H9 (cell line): ENCODE data around the gene LHPP. TPM values are rescaled to one million over a fixed set of nuclear protein-coding genes. Genes with fewer than 3 reads are reported as not detected.

Source experiments
- DNase-seq: peaks from one replicate; pipeline ENCODE4 v3.0.0-alpha.2; 2017
- H2AFZ ChIP-seq: one replicate; pipeline ENCODE4 v1.6.1; 2013; ENCODE audit warnings: mild to moderate bottlenecking, low read length, control low read depth, moderate library complexity
- H2AK5ac ChIP-seq: 2 replicates; pipeline ENCODE4 v1.6.1; 2013; ENCODE audit warnings: low read length, control low read depth, mixed read lengths; ENCODE audit not compliant: insufficient read length
- H2BK120ac ChIP-seq: one replicate; pipeline ENCODE4 v1.6.1; 2013; ENCODE audit warnings: low read depth, mild to moderate bottlenecking, low read length, control low read depth, inconsistent platforms; ENCODE audit not compliant: poor library complexity, severe bottlenecking
- H2BK12ac ChIP-seq: 2 replicates; pipeline ENCODE4 v1.6.1; 2013; ENCODE audit warnings: low read length, control low read depth, mixed read lengths, low read depth; ENCODE audit not compliant: insufficient read length
- H2BK15ac ChIP-seq: 2 replicates; pipeline ENCODE4 v1.6.1; 2013; ENCODE audit warnings: low read depth, low read length, control low read depth
- H2BK20ac ChIP-seq: one replicate; pipeline ENCODE4 v1.6.1; 2013; ENCODE audit warnings: low read depth, mild to moderate bottlenecking, low read length, control low read depth, inconsistent platforms; ENCODE audit not compliant: poor library complexity, severe bottlenecking
- H2BK5ac ChIP-seq: 2 replicates; pipeline ENCODE4 v1.6.1; 2013; ENCODE audit warnings: low read length, control low read depth, mixed read lengths; ENCODE audit not compliant: insufficient read length
- H3K14ac ChIP-seq: 2 replicates; pipeline ENCODE4 v1.6.1; 2013; ENCODE audit warnings: low read length, control low read depth; ENCODE audit not compliant: insufficient read depth
- H3K18ac ChIP-seq: 2 replicates; pipeline ENCODE4 v1.6.1; 2013; ENCODE audit warnings: low read depth, mild to moderate bottlenecking, mixed read lengths, low read length, control low read depth; ENCODE audit not compliant: insufficient read length
- H3K23ac ChIP-seq: 2 replicates; pipeline ENCODE4 v1.6.1; 2013; ENCODE audit warnings: low read length, control low read depth, mixed read lengths, low read depth; ENCODE audit not compliant: insufficient read length
- H3K23me2 ChIP-seq: 2 replicates; pipeline ENCODE4 v1.6.1; 2013; ENCODE audit warnings: low read depth, mild to moderate bottlenecking, mixed read lengths, low read length, control low read depth; ENCODE audit not compliant: insufficient read length, poor library complexity, severe bottlenecking
- H3K27ac ChIP-seq: 2 replicates; pipeline ENCODE4 v1.5.1; 2013; ENCODE audit warnings: low read length, control low read depth, mixed read lengths, low read depth; ENCODE audit not compliant: insufficient read length
- H3K27me3 ChIP-seq: 2 replicates; pipeline ENCODE4 v1.6.1; 2013; ENCODE audit warnings: low read length, control low read depth, inconsistent platforms; ENCODE audit not compliant: insufficient read depth
- H3K4ac ChIP-seq: 2 replicates; pipeline ENCODE4 v1.6.1; 2013; ENCODE audit warnings: low read depth, mild to moderate bottlenecking, control low read depth, inconsistent platforms, low read length, moderate library complexity
- H3K4me1 ChIP-seq: 2 replicates; pipeline ENCODE4 v1.6.1; 2013; ENCODE audit warnings: low read length, control low read depth, inconsistent platforms; ENCODE audit not compliant: insufficient read depth
- H3K4me2 ChIP-seq: 2 replicates; pipeline ENCODE4 v1.6.1; 2013; ENCODE audit warnings: low read length, control low read depth, mixed read lengths; ENCODE audit not compliant: insufficient read length, insufficient read depth
- H3K56ac ChIP-seq: 2 replicates; pipeline ENCODE4 v1.6.1; 2013; ENCODE audit warnings: low read depth, mild to moderate bottlenecking, mixed read lengths, low read length, control low read depth; ENCODE audit not compliant: insufficient read length
- H3K79me1 ChIP-seq: 2 replicates; pipeline ENCODE4 v1.6.1; 2013; ENCODE audit warnings: low read depth, mild to moderate bottlenecking, moderate library complexity, low read length, control low read depth, inconsistent platforms; ENCODE audit not compliant: insufficient read depth, poor library complexity, severe bottlenecking
- H3K79me2 ChIP-seq: 2 replicates; pipeline ENCODE4 v1.6.1; 2013; ENCODE audit warnings: low read length, control low read depth, inconsistent platforms; ENCODE audit not compliant: insufficient read depth
- H3K9ac ChIP-seq: 2 replicates; pipeline ENCODE4 v1.6.1; 2013; ENCODE audit warnings: low read length, control low read depth, mixed read lengths; ENCODE audit not compliant: insufficient read length; ENCODE audit errors: extremely low read depth
- H3K9me3 ChIP-seq: one replicate; pipeline ENCODE4 v1.6.1; 2013; ENCODE audit warnings: low read depth, low read length, inconsistent platforms; ENCODE audit not compliant: control insufficient read depth
- H3T11ph ChIP-seq: one replicate; pipeline ENCODE4 v1.6.1; 2013; ENCODE audit warnings: mild to moderate bottlenecking, low read length, control low read depth, inconsistent platforms
- H4K20me1 ChIP-seq: one replicate; pipeline ENCODE4 v1.6.1; 2013; ENCODE audit not compliant: control insufficient read depth, insufficient read length, insufficient read depth
- H4K5ac ChIP-seq: 2 replicates; pipeline ENCODE4 v1.6.1; 2013; ENCODE audit warnings: low read depth, mild to moderate bottlenecking, mixed read lengths, low read length, control low read depth; ENCODE audit not compliant: insufficient read length
- H4K8ac ChIP-seq: replicated peaks from 2 replicates; pipeline ENCODE4 v1.6.1; 2013; ENCODE audit warnings: low read length, control low read depth, mixed read lengths, low read depth; ENCODE audit not compliant: insufficient read length
- H4K91ac ChIP-seq: 2 replicates; pipeline ENCODE4 v1.6.1; 2013; ENCODE audit warnings: low read depth, mild to moderate bottlenecking, moderate library complexity, mixed read lengths, low read length, control low read depth; ENCODE audit not compliant: insufficient read length
- H3K27ac Mint-ChIP-seq, 3 experiments: 2 replicates in 2 of 3; 3 replicates in 1 of 3; pipeline ENCODE4 v1.8.0; 2020 to 2021; ENCODE audit warnings: mixed read lengths in 3 of 3, mild to moderate bottlenecking in 1 of 3, moderate library complexity in 1 of 3
- H3K27me3 Mint-ChIP-seq: 2 replicates; pipeline ENCODE4 v1.8.0; 2021; ENCODE audit warnings: low read depth, mild to moderate bottlenecking, moderate library complexity, mixed read lengths
- H3K36me3 Mint-ChIP-seq, 3 experiments: 2 replicates in 2 of 3; 3 replicates in 1 of 3; pipeline ENCODE4 v1.8.0; 2020 to 2021; ENCODE audit warnings: low read depth in 3 of 3, mixed read lengths in 3 of 3; ENCODE audit not compliant: insufficient read depth in 1 of 3
- H3K4me1 Mint-ChIP-seq, 2 experiments: 2 replicates each; pipeline ENCODE4 v1.8.0; 2020; ENCODE audit warnings: mixed read lengths in 2 of 2
- H3K4me3 Mint-ChIP-seq, 2 experiments: 2 replicates in 1 of 2; 3 replicates in 1 of 2; pipeline ENCODE4 v1.8.0; 2020 to 2021; ENCODE audit warnings: mild to moderate bottlenecking in 2 of 2, mixed read lengths in 2 of 2, moderate library complexity in 1 of 2
- H3K9me3 Mint-ChIP-seq, 2 experiments: 2 replicates in 1 of 2; 3 replicates in 1 of 2; pipeline ENCODE4 v1.8.0; 2020; ENCODE audit warnings: mild to moderate bottlenecking in 2 of 2, mixed read lengths in 2 of 2, moderate library complexity in 1 of 2
- WGBS: extraction: QIAGEN DNeasy Blood & Tissue Kit; methylation state at CpG from one replicate; pipeline ENCODE4 v1.1.7; 2013; ENCODE audit warnings: missing lambda C conversion rate, low lambda C conversion rate, mixed read lengths; ENCODE audit not compliant: insufficient read length; ENCODE audit errors: extremely low coverage; 5-methylcytosine and 5-hydroxymethylcytosine counted together
- total RNA-seq: library from RNA; stranded (reverse); gene quantifications from 2 replicates; pipeline ENCODE4 v1.2.1, GENCODE V29; 2021
- TF ChIP-seq, protein P1 (sequence below): fragments of 200-600 bp; sonication (generic); conservative IDR thresholded peaks from 3 replicates; pipeline ENCODE4 v1.8.0; 2021; ENCODE audit warnings: antibody characterized with exemption, mild to moderate bottlenecking

Gene LHPP
- total RNA-seq, 1 experiment from 2014 or later: 29.6 TPM

DNA sequence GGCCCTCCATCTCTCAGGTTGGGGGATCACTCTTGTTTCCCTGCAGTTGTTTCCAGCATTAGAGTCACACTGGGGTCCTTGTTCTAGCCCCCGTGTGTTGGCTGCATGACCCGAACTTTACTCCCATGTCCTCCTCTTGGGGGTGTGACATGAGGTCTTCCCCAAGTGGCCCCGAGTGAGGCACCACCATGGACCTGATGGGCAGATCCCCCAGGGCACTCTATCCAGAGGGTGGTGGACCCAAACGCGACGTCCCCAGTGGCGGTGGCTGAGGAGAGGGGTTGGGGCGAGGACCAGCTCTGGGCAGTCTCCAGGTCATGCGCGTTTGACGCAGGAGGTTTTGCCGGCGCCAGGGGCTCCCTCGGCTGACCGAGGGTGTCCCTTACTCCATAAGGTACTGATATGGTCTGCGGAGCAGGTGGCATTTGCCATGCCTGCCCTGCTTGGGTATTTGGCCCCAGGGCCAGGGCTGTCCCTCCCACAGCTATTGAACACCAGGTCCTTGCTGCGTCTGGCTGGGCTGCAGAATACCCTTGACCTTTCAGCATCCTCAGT is 131.9 kb downstream of the LHPP start:
- H2BK5ac ChIP-seq: no peak overlapping the region
- no peak overlapping the region for H3K4ac ChIP-seq
- H3K18ac ChIP-seq: no peak overlapping the region
- H3K79me1 ChIP-seq: no peaks in the 10 kb centered on the region
- H3K27me3 Mint-ChIP-seq: peaks cover 3% of the 10 kb centered on the region
- H4K8ac ChIP-seq: no peak overlapping the region
- no peak for DNase-seq
- H3K4me3 Mint-ChIP-seq: no peak overlapping the region
- H2AK5ac ChIP-seq: no peak overlapping the region
- peaks cover 0 to 4% of the 10 kb centered on the region in 2 experiments; a peak in 1 of 4 replicates for H3K4me1 Mint-ChIP-seq
- H3K27ac ChIP-seq: no peak overlapping the region
- TF ChIP-seq, protein P1, sequence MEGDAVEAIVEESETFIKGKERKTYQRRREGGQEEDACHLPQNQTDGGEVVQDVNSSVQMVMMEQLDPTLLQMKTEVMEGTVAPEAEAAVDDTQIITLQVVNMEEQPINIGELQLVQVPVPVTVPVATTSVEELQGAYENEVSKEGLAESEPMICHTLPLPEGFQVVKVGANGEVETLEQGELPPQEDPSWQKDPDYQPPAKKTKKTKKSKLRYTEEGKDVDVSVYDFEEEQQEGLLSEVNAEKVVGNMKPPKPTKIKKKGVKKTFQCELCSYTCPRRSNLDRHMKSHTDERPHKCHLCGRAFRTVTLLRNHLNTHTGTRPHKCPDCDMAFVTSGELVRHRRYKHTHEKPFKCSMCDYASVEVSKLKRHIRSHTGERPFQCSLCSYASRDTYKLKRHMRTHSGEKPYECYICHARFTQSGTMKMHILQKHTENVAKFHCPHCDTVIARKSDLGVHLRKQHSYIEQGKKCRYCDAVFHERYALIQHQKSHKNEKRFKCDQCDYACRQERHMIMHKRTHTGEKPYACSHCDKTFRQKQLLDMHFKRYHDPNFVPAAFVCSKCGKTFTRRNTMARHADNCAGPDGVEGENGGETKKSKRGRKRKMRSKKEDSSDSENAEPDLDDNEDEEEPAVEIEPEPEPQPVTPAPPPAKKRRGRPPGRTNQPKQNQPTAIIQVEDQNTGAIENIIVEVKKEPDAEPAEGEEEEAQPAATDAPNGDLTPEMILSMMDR: no peak
- H4K5ac ChIP-seq: no peak overlapping the region
- no peak overlapping the region for H3K4me2 ChIP-seq
- H3K79me2 ChIP-seq: no peaks in the 10 kb centered on the region
- no peaks in the 10 kb centered on the region for H4K20me1 ChIP-seq
- H3K9me3 Mint-ChIP-seq: peaks cover 0 to 4% of the 10 kb centered on the region in 2 experiments; a peak in 1 of 5 replicates
- no peaks in the 10 kb centered on the region for H3K9me3 ChIP-seq
- H2BK120ac ChIP-seq: no peak overlapping the region
- H3K27me3 ChIP-seq: no peaks in the 10 kb centered on the region
- no peaks in the 10 kb centered on the region; a peak in 2 of 7 replicates for H3K36me3 Mint-ChIP-seq
- H2AFZ ChIP-seq: no peak overlapping the region
- no peak overlapping the region for H3K27ac Mint-ChIP-seq
- no peak overlapping the region for H4K91ac ChIP-seq
- H3K14ac ChIP-seq: no peak overlapping the region
- no peak overlapping the region for H3K56ac ChIP-seq
- H3K9ac ChIP-seq: no peak overlapping the region
- WGBS: no CpG with 5 or more reads among the region's 17 CpGs
- no peak overlapping the region for H2BK12ac ChIP-seq
- H2BK20ac ChIP-seq: no peak overlapping the region
- no peak overlapping the region for H2BK15ac ChIP-seq
- no peaks in the 10 kb centered on the region for H3K4me1 ChIP-seq
- no peak overlapping the region for H3K23ac ChIP-seq
- H3T11ph ChIP-seq: no peak overlapping the region
- no peaks in the 10 kb centered on the region for H3K23me2 ChIP-seq
